GM12892 (cell line): ENCODE results near the gene GIMAP5.

Experiments used
- POLR2A ChIP-seq: IDR thresholded peaks from 2 replicates; pipeline ENCODE4 v1.6.1; 2011; ENCODE audit warnings: low read depth, low read length, control low read depth
- POLR2AphosphoS5 ChIP-seq: IDR thresholded peaks from 2 replicates; pipeline ENCODE4 v1.6.1; 2011; ENCODE audit warnings: low read depth, low read length, control low read depth
- TAF1 ChIP-seq: IDR thresholded peaks from 2 replicates; pipeline ENCODE4 v1.6.1; 2011; ENCODE audit warnings: low read depth, mild to moderate bottlenecking, control low read depth, low read length, borderline replicate concordance

GRCh38 chr7:150778014-150778737 is 41.0 kb downstream of the GIMAP5 start:
- TF ChIP-seq POLR2AphosphoS5: no peak
- TF ChIP-seq POLR2A: no peak
- TF ChIP-seq TAF1: no peak
